H1 (cell line): ENCODE results near the gene ETV1. TPM values are rescaled to one million over a fixed set of nuclear protein-coding genes. Genes with fewer than 3 reads are reported as not detected.

Experiments used
- SIN3A ChIP-seq, 2 experiments: IDR thresholded peaks in 1 of 2; conservative IDR thresholded peaks in 1 of 2; 2 replicates each; pipeline ENCODE4 v1.6.1; 2011 to 2012; ENCODE audit warnings: low read length in 2 of 2, improper control_type of control experiment in 1 of 2, low read depth in 1 of 2, mild to moderate bottlenecking in 1 of 2
- polyA plus RNA-seq, 7 experiments: library from polyadenylated mRNA; depleted of rRNA in 3 of 7; stranded (reverse) in 5 of 7; unstranded in 2 of 7; fragments of >200 nt in 5 of 7; fragments of 200-250 nt in 2 of 7; gene quantifications; 1 replicate in 5 of 7; 2 replicates in 1 of 7; 4 replicates in 1 of 7; pipeline versions ENCODE4 v1.2.1 to v1.2.3, GENCODE V29; 2011 to 2013; ENCODE audit warnings: missing spikeins in 2 of 7, mixed read lengths in 2 of 7
- total RNA-seq: library from RNA; stranded (reverse); fragmentation: NEBNext Ultra II Directional; extraction: Animal tissue kit (Norgen Biotek cat#: 25700); gene quantifications from 2 replicates; pipeline ENCODE4 v1.2.1, GENCODE V29; 2021

ETV1 gene
- total and polyA plus RNA-seq, 2 of the 8 experiments (the other 6 are each of a cell fraction or from before 2014, with no cell fraction given) = 58.3 to 91.2 TPM

- TF ChIP-seq SIN3A (conservative IDR thresholded peaks at IDR 0.05 in 1 of 2, IDR thresholded peaks at IDR 0.05 in 1 of 2; ENCODE audit: low read depth in 1 of 2, low read length in 2 of 2) = no peak
Observed at GRCh38 chr7:13879994-13880686, 109.3 kb downstream of the ETV1 start (continued).
